A549 (cell line): ENCODE measurements around the gene CARS1. TPM values are rescaled to one million over a fixed set of nuclear protein-coding genes. Genes with fewer than 3 reads are reported as not detected.

Experiments used
- ATAC-seq, 2 experiments: fragments of 200-7000 bp in 1 of 2; fragments of >200 bp in 1 of 2; cut with Nextera tagmentation in 1 of 2; cut with Tn5 transposase in 1 of 2; 3 replicates each; pipeline versions ENCODE4 v1.8.0 to v1.9.1; 2018 to 2020; ENCODE audit warnings: mild to moderate bottlenecking in 1 of 2, moderate library complexity in 1 of 2
- CTCF ChIA-PET: fragments of 300-600 bp; sonication (Branson Sonifier 250); formaldehyde crosslinking; extraction: SDS; loops from one replicate; lab custom pipeline; 2021; ENCODE audit warnings: antibody characterized with exemption, inconsistent platforms; lab: Yijun Ruan, JAX
- POLR2A ChIA-PET: fragments of 350-600 bp; formaldehyde crosslinking; extraction: SDS; loops from one replicate; lab custom pipeline; 2021; ENCODE audit warnings: antibody characterized with exemption, inconsistent platforms; lab: Yijun Ruan, JAX
- DNase-seq, 2 experiments: peaks; one replicate each; pipeline versions ENCODE4 v3.0.0 to v3.0.0-alpha.2; 2011 to 2016; ENCODE audit warnings: low read depth in 1 of 2, low spot score in 1 of 2
- FAIRE-seq: peaks from 2 replicates; lab custom pipeline; 2011; peaks lifted over from hg19 to GRCh38; lab: Jason Lieb, UNC
- H3K27ac ChIP-seq, 2 experiments: fragments of >200 bp; sonication (Bioruptor Twin); formaldehyde crosslinking; 3 replicates each; pipeline ENCODE4 v1.5.1; 2016 to 2017
- H3K4me1 ChIP-seq: fragments of >200 bp; sonication (Bioruptor Twin); formaldehyde crosslinking; 3 replicates; pipeline ENCODE4 v1.6.1; 2016
- H3K4me2 ChIP-seq: fragments of >200 bp; sonication (Bioruptor Twin); formaldehyde crosslinking; 3 replicates; pipeline ENCODE4 v1.6.1; 2016
- H3K4me3 ChIP-seq: fragments of >200 bp; sonication (Bioruptor Twin); formaldehyde crosslinking; 3 replicates; pipeline ENCODE4 v1.5.1; 2016
- H3K9me3 ChIP-seq: fragments of >200 bp; sonication (Bioruptor Twin); formaldehyde crosslinking; 3 replicates; pipeline ENCODE4 v1.6.1; 2016
- CBX2 ChIP-seq: fragments of 200-600 bp; sonication (generic); IDR thresholded peaks from 2 replicates; pipeline ENCODE4 v1.6.1; 2016; ENCODE audit warnings: low read depth, mild to moderate bottlenecking, borderline replicate concordance
- CBX8 ChIP-seq: fragments of 200-600 bp; sonication (generic); IDR thresholded peaks from 2 replicates; pipeline ENCODE4 v1.6.1; 2016
- CHD4 ChIP-seq: fragments of 200-600 bp; sonication (generic); IDR thresholded peaks from 2 replicates; pipeline ENCODE4 v1.6.1; 2016; ENCODE audit warnings: antibody characterized with exemption, mild to moderate bottlenecking, borderline replicate concordance
- EHMT2 ChIP-seq: fragments of 200-600 bp; sonication (generic); IDR thresholded peaks from 2 replicates; pipeline ENCODE4 v1.6.1; 2016; ENCODE audit warnings: antibody characterized with exemption, low read depth, mild to moderate bottlenecking, moderate library complexity
- FOSB ChIP-seq: fragments of 250-450 bp; sonication (Bioruptor Pico); IDR thresholded peaks from 2 replicates; pipeline ENCODE4 v1.5.0; 2020; ENCODE audit warnings: mild to moderate bottlenecking, moderate library complexity
- FOSL2 ChIP-seq, 2 experiments: fragments of 450-650 bp in 1 of 2; fragments of >200 bp in 1 of 2; sonication (Bioruptor Twin) in 1 of 2; formaldehyde crosslinking; IDR thresholded peaks; 2 replicates each; pipeline versions ENCODE4 v1.5.0 to v1.6.1; 2016 to 2020; ENCODE audit warnings: mild to moderate bottlenecking in 1 of 2, moderate library complexity in 1 of 2
- HDAC2 ChIP-seq: fragments of 200-600 bp; sonication (generic); IDR thresholded peaks from 2 replicates; pipeline ENCODE4 v1.6.1; 2016
- HEYL ChIP-seq: fragments of 250-450 bp; sonication (Bioruptor Pico); IDR thresholded peaks from 2 replicates; pipeline ENCODE4 v1.8.0; 2021; ENCODE audit warnings: mild to moderate bottlenecking, moderate library complexity
- MAZ ChIP-seq: fragments of 150-350 bp; IDR thresholded peaks from 2 replicates; pipeline ENCODE4 v1.6.1; 2014; ENCODE audit warnings: antibody characterized with exemption, low read depth, low read length, borderline replicate concordance
- RAD21 ChIP-seq, 2 experiments: fragments of >200 bp in 1 of 2; sonication (Bioruptor Twin) in 1 of 2; formaldehyde crosslinking in 1 of 2; IDR thresholded peaks in 1 of 2; conservative IDR thresholded peaks in 1 of 2; 2 replicates in 1 of 2; 3 replicates in 1 of 2; pipeline ENCODE4 v1.6.1; 2012 to 2018; ENCODE audit warnings: inconsistent platforms in 1 of 2
- RARB ChIP-seq: fragments of 250-450 bp; sonication (Bioruptor Pico); IDR thresholded peaks from 2 replicates; pipeline ENCODE4 v1.8.0; 2021; ENCODE audit warnings: mild to moderate bottlenecking, moderate library complexity
- RCOR1 ChIP-seq: fragments of 150-350 bp; IDR thresholded peaks from 2 replicates; pipeline ENCODE4 v1.6.1; 2014; ENCODE audit warnings: antibody characterized with exemption, low read length, low read depth
- SMC3 ChIP-seq: fragments of >200 bp; sonication (Bioruptor Twin); formaldehyde crosslinking; IDR thresholded peaks from 3 replicates; pipeline ENCODE4 v1.6.1; 2018; ENCODE audit warnings: inconsistent platforms
- SREBF2 ChIP-seq: fragments of 450-650 bp; IDR thresholded peaks from 2 replicates; pipeline ENCODE4 v1.6.1; 2014; ENCODE audit warnings: mild to moderate bottlenecking, moderate library complexity
- TFCP2L1 ChIP-seq: fragments of 250-450 bp; sonication (Bioruptor Pico); IDR thresholded peaks from 2 replicates; pipeline ENCODE4 v1.5.0; 2021; ENCODE audit warnings: mild to moderate bottlenecking
- ZFP36 ChIP-seq: fragments of 450-650 bp; IDR thresholded peaks from 2 replicates; pipeline ENCODE4 v1.6.1; 2014; ENCODE audit warnings: borderline replicate concordance; ENCODE audit not compliant: partially characterized antibody
- ZSCAN20 ChIP-seq: fragments of 250-450 bp; sonication (Bioruptor Pico); IDR thresholded peaks from 2 replicates; pipeline ENCODE4 v1.8.0; 2022; ENCODE audit warnings: mild to moderate bottlenecking, moderate library complexity
- WGBS: methylation state at CpG from one replicate; pipeline ENCODE4 v1.1.6; 2017; ENCODE audit errors: missing lambda C conversion rate; 5-methylcytosine and 5-hydroxymethylcytosine counted together
- polyA plus RNA-seq, 4 experiments: library from polyadenylated mRNA; depleted of rRNA in 3 of 4; stranded (reverse); fragments of >200 nt; fragmentation: RNase III in 1 of 4; extraction: RNeasy Plus Mini Kit Qiagen cat#74134 plus additional on column Dnase treatment in 1 of 4; gene quantifications; 2 replicates in 3 of 4; 3 replicates in 1 of 4; pipeline ENCODE4 v1.2.3, GENCODE V29; 2011 to 2017
- TF ChIP-seq, protein P1 (sequence below): fragments of >200 bp; sonication (Bioruptor Twin); formaldehyde crosslinking; IDR thresholded peaks from 3 replicates; pipeline ENCODE4 v1.5.1; 2016

CARS1 gene
- polyA plus RNA-seq, 2 of the 4 experiments (the other 2 are of a cell fraction) = 52.7 to 130 TPM

DNA sequence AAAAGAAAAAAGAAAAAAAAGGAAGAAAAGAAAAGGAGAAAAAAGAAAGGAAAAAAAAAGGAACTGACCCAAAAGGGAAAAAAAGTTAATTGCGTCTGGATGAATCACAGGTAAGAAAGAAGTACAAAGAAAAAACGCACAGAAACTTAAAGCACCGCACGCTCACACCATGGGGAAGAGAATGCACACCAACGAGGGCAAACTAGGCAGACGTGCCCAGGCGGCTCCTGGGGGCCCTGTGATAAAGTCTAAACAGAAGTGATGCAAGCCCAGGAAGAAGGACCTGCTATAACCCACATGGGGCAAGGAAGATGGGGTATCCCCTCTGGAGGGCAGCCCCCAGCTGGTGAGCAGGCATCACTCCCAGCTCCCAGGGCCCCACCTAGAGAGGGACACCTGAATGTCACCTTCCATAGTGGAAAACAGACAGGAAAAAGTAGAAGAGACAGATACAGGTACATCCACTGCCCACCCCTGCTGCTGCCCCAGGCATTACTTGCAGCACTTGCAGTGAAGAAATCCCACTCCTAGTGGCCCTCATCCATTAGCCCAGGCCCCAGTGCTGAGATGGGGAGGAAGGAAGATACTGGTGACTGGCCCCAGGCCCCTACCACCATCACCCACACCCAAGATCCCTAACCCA is 94.0 kb downstream of the CARS1 start (continued):
- TF ChIP-seq, protein P1, sequence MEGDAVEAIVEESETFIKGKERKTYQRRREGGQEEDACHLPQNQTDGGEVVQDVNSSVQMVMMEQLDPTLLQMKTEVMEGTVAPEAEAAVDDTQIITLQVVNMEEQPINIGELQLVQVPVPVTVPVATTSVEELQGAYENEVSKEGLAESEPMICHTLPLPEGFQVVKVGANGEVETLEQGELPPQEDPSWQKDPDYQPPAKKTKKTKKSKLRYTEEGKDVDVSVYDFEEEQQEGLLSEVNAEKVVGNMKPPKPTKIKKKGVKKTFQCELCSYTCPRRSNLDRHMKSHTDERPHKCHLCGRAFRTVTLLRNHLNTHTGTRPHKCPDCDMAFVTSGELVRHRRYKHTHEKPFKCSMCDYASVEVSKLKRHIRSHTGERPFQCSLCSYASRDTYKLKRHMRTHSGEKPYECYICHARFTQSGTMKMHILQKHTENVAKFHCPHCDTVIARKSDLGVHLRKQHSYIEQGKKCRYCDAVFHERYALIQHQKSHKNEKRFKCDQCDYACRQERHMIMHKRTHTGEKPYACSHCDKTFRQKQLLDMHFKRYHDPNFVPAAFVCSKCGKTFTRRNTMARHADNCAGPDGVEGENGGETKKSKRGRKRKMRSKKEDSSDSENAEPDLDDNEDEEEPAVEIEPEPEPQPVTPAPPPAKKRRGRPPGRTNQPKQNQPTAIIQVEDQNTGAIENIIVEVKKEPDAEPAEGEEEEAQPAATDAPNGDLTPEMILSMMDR = no peak
- TF ChIP-seq, all 56 proteins: peak for 0

DNA sequence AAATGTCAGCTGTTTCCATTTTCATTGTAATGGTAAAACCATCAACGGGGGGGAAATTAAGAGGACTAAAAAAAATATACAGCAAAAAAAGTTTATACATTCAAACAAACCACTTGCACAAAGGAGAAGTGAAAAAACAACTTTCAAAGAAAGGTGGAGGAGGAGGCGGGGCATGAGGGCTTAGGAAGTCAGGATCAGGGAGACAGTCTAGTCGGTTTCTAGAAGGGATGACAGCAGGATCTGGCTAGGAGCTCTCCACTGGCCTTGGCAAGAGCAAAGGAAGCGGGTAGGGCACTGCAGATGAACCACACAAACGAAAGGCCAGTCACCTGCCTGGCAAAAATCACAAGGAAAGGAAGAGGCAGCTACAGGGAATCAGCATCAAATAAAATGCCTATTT is 96.1 kb downstream of the CARS1 start:
- 85% methylated on average over 5 of the region's 5 CpGs for WGBS
- Histone ChIP-seq H3K9me3 (no peaks in the 10 kb centered on the region), H3K27ac (no peak overlapping the region), H3K4me1 (no peaks in the 10 kb centered on the region), H3K4me3 (no peak overlapping the region), H3K4me2 (no peak overlapping the region)
- TF ChIP-seq CBX8 = no peak
- no peak for DNase-seq
- POLR2A ChIA-PET = no interaction called here
- ATAC-seq = no peak
- CTCF ChIA-PET = interaction anchor here (0.6 to 0.9 kb wide), 3 partner anchors 14 to 255 kb away, joined by 3 to 4 read pairs (median 3); no protein-coding TSS in a partner anchor
- FAIRE-seq = no peak

DNA sequence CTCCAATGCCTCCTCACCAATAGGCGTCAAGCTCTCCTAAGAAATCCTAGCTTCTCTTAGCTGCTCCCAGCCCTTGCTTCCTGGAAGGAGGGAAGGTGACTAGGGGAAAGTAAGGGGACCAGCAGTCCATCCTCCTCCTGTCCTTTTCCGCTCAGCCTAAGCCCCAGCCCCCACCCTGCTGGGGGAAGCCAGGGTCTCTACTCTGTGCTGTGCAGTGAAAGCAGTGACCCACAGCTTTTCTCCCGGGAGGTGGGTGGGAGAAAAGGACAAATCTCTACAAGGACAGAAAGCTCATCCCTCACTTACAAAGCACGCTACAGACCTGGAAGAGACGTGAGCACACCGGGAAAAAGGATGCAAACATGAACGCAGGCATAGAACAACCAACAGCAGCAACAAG is 97.1 kb downstream of the CARS1 start:
- Histone ChIP-seq H3K4me3 (no peak overlapping the region), H3K27ac (no peak overlapping the region), H3K9me3 (no peaks in the 10 kb centered on the region)
- DNase-seq = no peak
- WGBS = 93% methylated on average over 7 of the region's 7 CpGs
- ATAC-seq = no peak
- no peak for TF ChIP-seq FOSB (CRISPR knock-in tag)
- TF ChIP-seq HEYL (CRISPR knock-in tag) = no peak
- TF ChIP-seq, all 56 proteins: peak for 0
- Histone ChIP-seq H3K4me1 (no peaks in the 10 kb centered on the region), H3K4me2 (no peak overlapping the region)
- ChIA-PET CTCF (interaction anchor here (0.8 to 2.0 kb wide), 3 partner anchors 15 to 649 kb away, joined by 3 to 5 read pairs (median 4); no protein-coding TSS in a partner anchor), POLR2A (no interaction called here)
- no peak for FAIRE-seq

DNA sequence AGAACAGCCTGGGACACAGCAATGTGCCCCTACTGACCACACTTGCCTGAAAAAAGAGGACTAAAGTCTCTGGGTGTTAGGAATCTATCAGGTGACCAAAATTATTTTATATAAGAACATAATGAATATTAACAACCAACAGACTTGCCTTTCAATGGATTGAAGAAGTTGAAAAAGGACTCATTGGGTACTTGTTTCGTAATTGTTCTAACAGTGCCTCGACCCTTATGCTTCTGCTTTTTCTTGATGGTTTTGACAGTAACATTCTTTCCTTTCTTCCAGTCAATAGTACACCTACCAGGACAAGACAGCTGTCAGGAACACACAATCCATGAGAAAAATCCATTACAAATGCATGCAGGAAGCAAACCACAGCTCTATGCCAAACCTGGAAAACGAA is 99.0 kb downstream of the CARS1 start:
- POLR2A ChIA-PET = no interaction called here
- no peak for FAIRE-seq
- Histone ChIP-seq H3K4me2 (no peak overlapping the region), H3K27ac (no peak overlapping the region), H3K9me3 (no peaks in the 10 kb centered on the region), H3K4me1 (no peaks in the 10 kb centered on the region), H3K4me3 (no peak overlapping the region)
- no peak for TF ChIP-seq RARB
- no peak for TF ChIP-seq MAZ
- TF ChIP-seq FOSB (CRISPR knock-in tag) = no peak
- no peak for TF ChIP-seq ZSCAN20 (CRISPR knock-in tag)
- no peak for TF ChIP-seq EHMT2
- no peak for TF ChIP-seq HDAC2
- no peak for TF ChIP-seq SMC3
- TF ChIP-seq ZFP36 = no peak
- no peak for TF ChIP-seq TFCP2L1
- no peak for TF ChIP-seq RCOR1
- TF ChIP-seq FOSL2 (IDR thresholded peaks at IDR 0.05) = no peak
- no peak for TF ChIP-seq FOSL2 (CRISPR knock-in tag; IDR thresholded peaks at IDR 0.05)
- no peak for TF ChIP-seq SREBF2
- TF ChIP-seq RAD21 (conservative IDR thresholded peaks at IDR 0.05 in 1 of 2, IDR thresholded peaks at IDR 0.05 in 1 of 2) = no peak
- no peak for TF ChIP-seq CHD4
- no peak for TF ChIP-seq CBX2
- TF ChIP-seq CBX8 = no peak
- 92% methylated on average over 3 of the region's 3 CpGs for WGBS
- ATAC-seq = no peak
- DNase-seq = no peak
- CTCF ChIA-PET = interaction anchor here (1.2 to 1.7 kb wide), 3 partner anchors 15 to 134 kb away, joined by 3 to 4 read pairs (median 4); no protein-coding TSS in a partner anchor
